Stimulated activated CD8-positive, alpha-beta memory T cell treated with anti-CD3 and anti-CD28 coated beads, Interleukin-12 subunit alpha, Interleukin-12 subunit beta, amount 100 ng/mL, for 24 hours (primary cell): ENCODE data around the gene TTL.

ENCODE experiments used
- DNase-seq: peaks from one replicate; pipeline ENCODE4 v3.0.0-alpha.2; 2020; ENCODE audit errors: extremely low read depth

TTL gene

DNA sequence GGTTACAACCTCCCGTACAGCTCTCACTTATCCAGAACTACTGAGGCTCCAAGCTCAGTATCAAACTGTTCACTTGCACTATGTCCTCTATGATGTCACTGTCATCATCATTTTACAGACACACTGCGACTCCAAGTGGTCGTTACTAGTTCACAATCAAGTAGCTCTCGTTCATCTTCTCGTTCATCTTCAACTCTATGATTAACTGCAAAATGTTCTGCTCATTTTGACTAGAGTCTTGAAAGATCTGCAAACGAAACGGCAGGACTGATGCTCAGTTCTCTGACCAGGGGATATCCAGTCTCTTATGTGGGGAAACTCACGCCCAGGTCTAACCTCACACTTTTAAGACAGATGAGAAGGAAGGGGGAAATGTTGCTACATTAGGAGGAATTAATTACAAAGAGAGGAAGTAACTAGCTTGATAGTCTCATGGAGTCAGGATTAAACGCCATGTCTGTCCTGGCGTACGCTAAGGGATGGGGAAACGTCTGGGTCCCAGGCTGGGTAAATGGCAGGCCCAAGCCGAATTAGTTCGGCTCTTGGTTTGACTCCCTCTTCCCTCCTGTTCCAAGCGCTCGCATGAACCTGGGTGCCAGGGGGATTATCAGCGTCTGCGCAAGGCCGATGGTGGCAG lies 101.7 kb downstream of the TTL start:
- DNase-seq, result no peak

DNA sequence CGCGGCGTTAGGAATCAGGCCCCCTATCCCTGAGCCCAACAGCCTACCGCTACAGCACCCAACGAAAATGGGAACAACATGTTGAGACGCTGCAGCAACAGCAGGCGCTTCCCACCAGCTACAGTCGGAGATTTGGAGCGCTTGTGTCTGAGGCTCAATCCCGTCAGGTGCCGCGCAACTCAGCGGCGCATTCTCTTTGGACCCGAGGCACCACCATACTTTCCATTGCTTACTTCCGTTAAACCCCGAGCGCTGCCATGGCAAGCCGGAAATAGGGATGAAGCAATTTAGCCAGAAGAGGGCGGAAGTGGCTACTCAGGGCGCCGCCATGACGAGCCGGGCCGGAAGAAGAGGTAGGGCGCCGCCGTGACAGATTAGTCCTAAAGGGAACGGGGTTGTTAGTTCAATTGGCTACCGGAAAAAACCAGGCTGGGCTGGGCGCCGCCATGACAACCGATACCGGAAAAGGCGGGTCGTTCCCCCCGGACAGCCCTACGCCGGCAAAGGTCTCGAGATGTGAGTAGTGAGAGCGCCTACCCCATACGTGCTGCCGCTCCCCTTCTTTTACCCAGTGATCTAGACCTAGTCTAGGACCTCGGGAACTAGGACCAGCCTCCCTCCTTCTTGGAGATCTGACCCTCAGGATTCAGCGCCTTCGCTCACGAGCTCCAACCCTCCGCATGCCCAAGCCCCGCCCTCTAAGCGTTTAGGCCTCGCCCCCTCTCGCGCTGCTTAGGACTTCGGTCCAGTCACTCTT lies 102.4 kb downstream of the TTL start, which contains the start of gene CHCHD5:
Gene CHCHD5 (plus strand): TSS at position 476 of the 757 bp plus-strand sequence. CDS start 39 bp downstream, at position 515.
- peak; percentile 85 for DNase-seq

- DNase-seq, result no peak
Measured at GRCh38 chr2:112584891-112585250, 102.9 kb downstream of the TTL start.

DNA sequence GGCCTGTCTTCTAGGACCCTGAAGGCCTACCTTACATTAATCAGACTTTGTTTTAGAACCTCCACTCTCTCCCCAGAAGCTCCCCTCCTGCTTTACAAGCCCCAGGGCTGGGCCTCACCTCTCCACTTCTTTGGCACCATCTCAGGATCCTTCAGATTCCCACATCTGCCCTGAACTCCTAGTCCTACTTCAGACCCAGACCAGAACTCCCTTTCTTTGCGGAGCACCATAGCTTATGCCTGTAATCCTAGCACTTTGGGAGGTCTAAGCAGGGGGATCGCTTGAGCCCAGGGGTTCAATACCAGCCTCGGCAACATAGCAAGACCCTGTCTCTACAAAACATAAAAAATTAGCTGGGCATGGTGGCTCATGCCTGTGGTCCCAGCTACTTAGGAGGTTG lies 103.4 kb downstream of the TTL start:
- no peak for DNase-seq

DNA sequence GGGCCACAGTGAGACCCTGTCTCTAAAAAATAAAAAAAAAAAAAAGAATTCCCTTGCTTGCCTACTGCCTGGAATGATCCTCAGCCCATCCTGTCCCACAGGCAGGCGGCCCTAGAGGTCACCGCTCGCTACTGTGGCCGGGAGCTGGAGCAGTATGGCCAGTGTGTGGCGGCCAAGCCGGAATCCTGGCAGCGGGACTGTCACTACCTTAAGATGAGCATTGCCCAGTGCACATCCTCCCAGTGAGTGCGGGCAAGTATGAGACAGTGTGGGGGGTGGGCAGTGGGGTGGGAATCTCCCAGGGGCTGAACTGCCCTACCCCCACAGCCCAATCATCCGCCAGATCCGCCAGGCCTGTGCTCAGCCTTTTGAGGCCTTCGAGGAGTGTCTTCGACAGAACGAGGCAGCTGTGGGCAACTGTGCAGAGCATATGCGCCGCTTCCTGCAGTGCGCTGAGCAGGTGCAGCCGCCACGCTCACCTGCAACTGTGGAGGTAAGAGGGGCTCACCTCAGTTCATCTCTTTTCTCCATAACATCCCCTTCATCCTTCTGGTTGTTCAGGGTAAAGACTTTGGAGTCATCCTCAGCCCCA lies 104.0 kb downstream of the TTL start:
- DNase-seq, result no peak

DNA sequence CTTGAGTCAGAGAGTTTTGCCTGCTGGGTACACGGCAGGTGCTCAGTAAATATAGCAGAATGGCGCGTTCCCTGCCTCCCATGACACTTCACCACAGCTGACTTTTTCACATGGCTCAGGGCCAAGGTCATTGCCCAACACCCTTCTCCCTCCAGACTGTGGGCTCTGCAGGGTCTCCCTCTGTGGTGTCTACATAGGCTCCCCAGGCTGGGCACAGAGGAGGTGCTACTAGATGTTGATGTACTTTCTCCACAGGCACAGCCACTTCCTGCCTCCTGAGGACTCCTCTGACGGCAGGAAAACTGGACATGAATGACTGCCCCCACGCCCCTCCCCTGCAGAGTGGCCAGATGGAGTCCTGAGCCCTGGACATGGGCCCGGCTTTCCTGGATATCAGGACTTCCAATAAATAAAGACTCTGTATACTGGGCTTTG lies 106.7 kb downstream of the TTL start:
- DNase-seq, result no peak
